Type B pancreatic cell (in vitro differentiated cells): ENCODE results near the gene GFRA1. TPM values are rescaled to one million over a fixed set of nuclear protein-coding genes. Genes with fewer than 3 reads are reported as not detected.

Source experiments
- DNase-seq: peaks from one replicate; pipeline ENCODE4 v3.0.0; 2021; ENCODE audit warnings: mixed read lengths; ENCODE audit not compliant: unreplicated experiment; ENCODE audit errors: extremely low spot score
- H3K27ac Mint-ChIP-seq: 2 replicates; pipeline ENCODE4 v1.8.0; 2021; ENCODE audit warnings: mild to moderate bottlenecking, mixed read lengths
- H3K27me3 Mint-ChIP-seq: 2 replicates; pipeline ENCODE4 v1.8.0; 2021; ENCODE audit warnings: mixed read lengths
- H3K36me3 Mint-ChIP-seq: 2 replicates; pipeline ENCODE4 v1.8.0; 2021; ENCODE audit warnings: mixed read lengths
- H3K4me1 Mint-ChIP-seq: one replicate; pipeline ENCODE4 v1.8.0; 2021; ENCODE audit warnings: mixed read lengths; ENCODE audit not compliant: unreplicated experiment
- H3K4me3 Mint-ChIP-seq: 2 replicates; pipeline ENCODE4 v1.8.0; 2021; ENCODE audit warnings: mild to moderate bottlenecking, mixed read lengths
- H3K9me3 Mint-ChIP-seq: 2 replicates; pipeline ENCODE4 v1.8.0; 2021; ENCODE audit warnings: mixed read lengths
- total RNA-seq: library from RNA; stranded (reverse); gene quantifications from 2 replicates; pipeline ENCODE4 v1.2.1, GENCODE V29; 2021; ENCODE audit warnings: low replicate concordance
- TF ChIP-seq, protein P1 (sequence below): fragments of 200-600 bp; sonication (generic); conservative IDR thresholded peaks from 2 replicates; pipeline ENCODE4 v1.5.0; 2021; ENCODE audit warnings: antibody characterized with exemption, mild to moderate bottlenecking

GFRA1 gene
- total RNA-seq, 1 donor from 2014 or later = 45.6 TPM

- H3K27ac Mint-ChIP-seq = no peak overlapping the region
Measured at GRCh38 chr10:116088985-116089384, 184.0 kb downstream of the GFRA1 start.

DNA sequence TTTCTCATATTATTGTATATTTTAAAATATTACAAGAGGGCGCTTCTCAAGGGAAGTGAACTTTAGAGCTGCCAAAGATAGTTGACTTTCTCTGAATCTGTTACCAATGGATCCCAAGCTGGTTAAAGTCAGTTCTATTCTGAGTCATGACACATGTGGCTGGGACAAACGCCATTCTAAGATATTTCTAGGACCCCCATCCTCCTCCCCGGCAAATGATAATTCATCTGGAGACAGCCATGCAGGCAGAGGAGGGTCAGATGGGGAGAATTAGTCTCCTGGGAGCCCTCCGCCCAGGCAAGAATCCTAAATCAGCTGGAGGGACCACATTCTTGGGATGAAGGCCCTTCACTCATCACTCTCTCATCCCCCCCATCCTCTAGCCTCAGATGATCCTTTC, 187.7 kb downstream of the GFRA1 start:
- H3K4me3 Mint-ChIP-seq = no peak overlapping the region
- DNase-seq = no peak

More at GRCh38 chr10:116088985-116089384, 184.0 kb downstream of the GFRA1 start:
- TF ChIP-seq, protein P1, sequence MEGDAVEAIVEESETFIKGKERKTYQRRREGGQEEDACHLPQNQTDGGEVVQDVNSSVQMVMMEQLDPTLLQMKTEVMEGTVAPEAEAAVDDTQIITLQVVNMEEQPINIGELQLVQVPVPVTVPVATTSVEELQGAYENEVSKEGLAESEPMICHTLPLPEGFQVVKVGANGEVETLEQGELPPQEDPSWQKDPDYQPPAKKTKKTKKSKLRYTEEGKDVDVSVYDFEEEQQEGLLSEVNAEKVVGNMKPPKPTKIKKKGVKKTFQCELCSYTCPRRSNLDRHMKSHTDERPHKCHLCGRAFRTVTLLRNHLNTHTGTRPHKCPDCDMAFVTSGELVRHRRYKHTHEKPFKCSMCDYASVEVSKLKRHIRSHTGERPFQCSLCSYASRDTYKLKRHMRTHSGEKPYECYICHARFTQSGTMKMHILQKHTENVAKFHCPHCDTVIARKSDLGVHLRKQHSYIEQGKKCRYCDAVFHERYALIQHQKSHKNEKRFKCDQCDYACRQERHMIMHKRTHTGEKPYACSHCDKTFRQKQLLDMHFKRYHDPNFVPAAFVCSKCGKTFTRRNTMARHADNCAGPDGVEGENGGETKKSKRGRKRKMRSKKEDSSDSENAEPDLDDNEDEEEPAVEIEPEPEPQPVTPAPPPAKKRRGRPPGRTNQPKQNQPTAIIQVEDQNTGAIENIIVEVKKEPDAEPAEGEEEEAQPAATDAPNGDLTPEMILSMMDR = no peak
- H3K36me3 Mint-ChIP-seq = peaks cover 6% of the 10 kb centered on the region
- no peak overlapping the region for H3K4me3 Mint-ChIP-seq
- no peak for DNase-seq
- H3K27me3 Mint-ChIP-seq = peaks cover 4% of the 10 kb centered on the region
- peaks cover 18% of the 10 kb centered on the region for H3K4me1 Mint-ChIP-seq
- H3K9me3 Mint-ChIP-seq = no peaks in the 10 kb centered on the region

GRCh38 chr10:116084161-116084560, 188.8 kb downstream of the GFRA1 start:
- Mint-ChIP-seq H3K9me3 (no peaks in the 10 kb centered on the region), H3K4me1 (peaks cover 26% of the 10 kb centered on the region), H3K27ac (no peak overlapping the region), H3K4me3 (no peak overlapping the region), H3K36me3 (peaks cover 10% of the 10 kb centered on the region), H3K27me3 (peaks cover 4% of the 10 kb centered on the region)
- TF ChIP-seq, protein P1 = no peak
- DNase-seq = no peak

More for the DNA sequence above, 187.7 kb downstream of the GFRA1 start:
- Mint-ChIP-seq H3K9me3 (no peaks in the 10 kb centered on the region), H3K36me3 (peaks cover 3% of the 10 kb centered on the region), H3K4me1 (peaks cover 26% of the 10 kb centered on the region), H3K27ac (no peak overlapping the region), H3K27me3 (peaks cover 4% of the 10 kb centered on the region)
- TF ChIP-seq, protein P1 = no peak

GRCh38 chr10:116083226-116083762, 189.7 kb downstream of the GFRA1 start:
- H3K4me1 Mint-ChIP-seq = peaks cover 26% of the 10 kb centered on the region
- H3K27me3 Mint-ChIP-seq = peaks cover 4% of the 10 kb centered on the region
- no peaks in the 10 kb centered on the region for H3K9me3 Mint-ChIP-seq
- TF ChIP-seq, protein P1 = no peak
- no peak for DNase-seq
- H3K36me3 Mint-ChIP-seq = peaks cover 13% of the 10 kb centered on the region
- no peak overlapping the region for H3K27ac Mint-ChIP-seq
- no peak overlapping the region for H3K4me3 Mint-ChIP-seq

DNA sequence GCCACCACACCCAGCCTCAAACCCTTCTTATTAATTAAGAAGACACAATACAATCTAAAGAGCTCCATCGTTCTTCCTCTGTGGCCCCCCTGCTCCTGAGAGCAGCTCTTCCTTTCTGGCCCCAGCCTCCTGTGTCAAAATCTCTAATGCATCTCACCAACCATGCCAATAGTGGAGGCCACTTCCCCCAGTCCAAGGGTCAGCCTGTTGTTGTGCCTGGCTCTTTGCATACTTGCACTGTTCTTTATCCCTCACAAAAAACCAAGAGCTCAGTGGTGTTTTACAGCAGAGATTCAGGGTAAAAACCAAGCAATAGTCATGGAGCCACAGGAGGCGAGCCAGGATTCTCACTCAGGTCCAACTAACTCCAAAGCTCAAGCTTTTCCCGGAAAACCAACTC, 190.2 kb downstream of the GFRA1 start:
- no peaks in the 10 kb centered on the region for H3K9me3 Mint-ChIP-seq
- H3K36me3 Mint-ChIP-seq = peaks cover 13% of the 10 kb centered on the region
- DNase-seq = no peak
- H3K27me3 Mint-ChIP-seq = peaks cover 4% of the 10 kb centered on the region
- H3K4me1 Mint-ChIP-seq = peaks cover 26% of the 10 kb centered on the region
- no peak overlapping the region for H3K27ac Mint-ChIP-seq
- TF ChIP-seq, protein P1 = no peak
- no peak overlapping the region for H3K4me3 Mint-ChIP-seq
